ENCODE results near the gene SCUBE1.
A peak's percentile ranks its signal among the peaks of the same experiment; 100 is the strongest.

SCUBE1 gene

GRCh38 chr22:43387815-43388214 is 44.6 kb upstream of the SCUBE1 start:
- no peak overlapping the region for H3K4me3 ChIP-seq (ENCODE audit: low read depth, low read length)
- TF ChIP-seq CTCF (IDR thresholded peaks at IDR 0.05; ENCODE audit: low read depth, low read length), result no peak

- TF ChIP-seq CTCF (IDR thresholded peaks at IDR 0.05; ENCODE audit: low read depth, low read length), result peak; percentile 92
- no peak overlapping the region for H3K4me3 ChIP-seq (ENCODE audit: low read depth, low read length)
Observed at GRCh38 chr22:43385770-43386641, 42.8 kb upstream of the SCUBE1 start.

GRCh38 chr22:43384863-43385262 is 41.7 kb upstream of the SCUBE1 start:
- TF ChIP-seq CTCF (IDR thresholded peaks at IDR 0.05; ENCODE audit: low read depth, low read length), result no peak
- no peak overlapping the region for H3K4me3 ChIP-seq (ENCODE audit: low read depth, low read length)

GRCh38 chr22:43381693-43382092 is 38.5 kb upstream of the SCUBE1 start:
- no peak for TF ChIP-seq CTCF (IDR thresholded peaks at IDR 0.05; ENCODE audit: low read depth, low read length)
- H3K4me3 ChIP-seq (ENCODE audit: low read depth, low read length), result no peak overlapping the region

- TF ChIP-seq CTCF (IDR thresholded peaks at IDR 0.05; ENCODE audit: low read depth, low read length), result no peak
- H3K4me3 ChIP-seq (ENCODE audit: low read depth, low read length), result no peak overlapping the region
Observed at GRCh38 chr22:43377896-43378704, 34.9 kb upstream of the SCUBE1 start.

- no peak overlapping the region for H3K4me3 ChIP-seq (ENCODE audit: low read depth, low read length)
- TF ChIP-seq CTCF (IDR thresholded peaks at IDR 0.05; ENCODE audit: low read depth, low read length), result no peak
Observed at GRCh38 chr22:43377548-43377895, 34.4 kb upstream of the SCUBE1 start.
